ENCODE data around the gene KDM4C. TPM values are rescaled to one million over a fixed set of nuclear protein-coding genes. Genes with fewer than 3 reads are reported as not detected.

Gene KDM4C
- 9.9 and 13.5 TPM in 2 replicates for total RNA-seq

DNA sequence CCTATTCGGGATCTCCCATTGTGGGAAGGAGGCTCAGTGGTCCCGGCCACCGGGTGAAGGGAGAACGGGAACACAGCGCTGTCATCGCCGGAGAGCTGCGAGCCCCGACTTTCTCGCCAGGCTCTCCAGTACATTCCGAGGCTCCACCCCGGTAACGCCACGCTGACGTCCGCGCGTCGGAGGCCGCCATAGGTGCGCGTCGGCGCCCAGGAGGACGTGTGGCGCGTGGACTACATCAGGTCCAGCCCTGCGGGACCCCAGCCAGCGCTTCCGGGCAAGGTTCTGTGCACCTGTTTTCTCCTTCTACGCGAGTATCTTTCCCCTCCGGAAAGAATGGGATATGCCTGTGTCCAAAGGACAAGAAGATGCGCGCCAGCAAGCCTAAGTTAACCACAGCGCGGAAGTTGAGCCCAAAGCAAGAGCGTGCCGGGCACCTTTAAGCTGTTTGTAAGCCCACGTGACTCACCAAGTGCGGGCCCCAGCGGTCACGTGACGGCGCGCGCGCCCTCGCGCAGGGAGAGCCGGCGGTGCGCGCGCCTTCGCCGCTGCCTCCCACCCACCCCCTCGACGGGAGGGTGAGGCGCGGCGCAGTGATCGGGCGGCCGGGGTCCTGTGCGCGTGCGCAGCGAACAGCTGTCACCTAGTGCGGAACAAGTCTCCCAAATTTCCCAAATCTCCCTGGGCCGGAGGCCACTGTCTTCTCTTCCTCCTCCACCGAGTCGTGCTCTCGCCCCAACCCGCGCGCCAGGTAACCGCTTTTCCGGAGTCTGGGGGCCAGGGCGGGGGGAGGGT is at the start of gene KDM4C:
KDM4C (plus strand) TSS at position 518 of the 792 bp plus-strand sequence. CDS start 35,016 bp downstream, outside the sequence.

Other genes with a start within 250 kb of the KDM4C start
- gene GLDC, start 112.2 kb upstream of the KDM4C start, total RNA-seq: 1.4 and 1.7 TPM in 2 replicates

All from airway epithelial cell (primary cell).